RCC 7860 (cell line): Measurements from ENCODE around the gene ABHD12.
A peak's percentile ranks its signal among the peaks of the same experiment; 100 is the strongest.
"Not testable (repeated sequence)": the region's sequence is repeated elsewhere in the genome, so short reads cannot be mapped to it uniquely, and the experiment has no call there.

Experiments used
- DNase-seq: peaks from one replicate; pipeline ENCODE4 v3.0.0-alpha.2; 2015; ENCODE audit warnings: low spot score
- FAIRE-seq: peaks from 2 replicates; lab custom pipeline; 2012; peaks lifted over from hg19 to GRCh38; lab: Jason Lieb, UNC

Gene ABHD12

DNA sequence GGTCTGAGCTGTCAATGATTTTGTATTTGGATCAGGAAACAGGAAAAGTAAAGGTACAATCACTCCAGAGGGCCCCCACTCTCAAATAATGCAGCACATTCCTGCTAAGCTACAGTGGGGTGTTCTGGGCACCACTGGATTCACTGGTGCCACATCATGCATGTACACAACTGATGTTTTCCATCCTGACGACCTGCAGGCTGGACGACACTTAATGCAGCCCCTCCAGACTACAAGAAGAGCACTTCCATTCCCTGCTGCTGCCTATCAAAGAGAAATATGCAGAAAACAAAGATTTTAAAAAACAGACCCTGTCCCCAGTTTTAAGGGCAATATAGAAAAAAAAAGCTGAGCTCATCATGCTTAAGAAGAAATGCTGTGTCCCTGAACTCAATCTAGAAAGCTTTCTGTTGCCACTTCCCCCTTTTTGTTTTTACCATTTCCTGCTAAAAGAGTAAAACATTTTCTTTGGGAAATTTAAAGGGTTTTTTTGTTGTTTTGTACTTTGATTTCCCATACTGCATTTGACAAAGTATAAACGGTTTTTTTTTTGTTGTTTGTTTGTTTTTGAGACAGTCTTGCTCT, 35.5 kb downstream of the ABHD12 start:
- no peak for FAIRE-seq
- DNase-seq, result no peak

DNA sequence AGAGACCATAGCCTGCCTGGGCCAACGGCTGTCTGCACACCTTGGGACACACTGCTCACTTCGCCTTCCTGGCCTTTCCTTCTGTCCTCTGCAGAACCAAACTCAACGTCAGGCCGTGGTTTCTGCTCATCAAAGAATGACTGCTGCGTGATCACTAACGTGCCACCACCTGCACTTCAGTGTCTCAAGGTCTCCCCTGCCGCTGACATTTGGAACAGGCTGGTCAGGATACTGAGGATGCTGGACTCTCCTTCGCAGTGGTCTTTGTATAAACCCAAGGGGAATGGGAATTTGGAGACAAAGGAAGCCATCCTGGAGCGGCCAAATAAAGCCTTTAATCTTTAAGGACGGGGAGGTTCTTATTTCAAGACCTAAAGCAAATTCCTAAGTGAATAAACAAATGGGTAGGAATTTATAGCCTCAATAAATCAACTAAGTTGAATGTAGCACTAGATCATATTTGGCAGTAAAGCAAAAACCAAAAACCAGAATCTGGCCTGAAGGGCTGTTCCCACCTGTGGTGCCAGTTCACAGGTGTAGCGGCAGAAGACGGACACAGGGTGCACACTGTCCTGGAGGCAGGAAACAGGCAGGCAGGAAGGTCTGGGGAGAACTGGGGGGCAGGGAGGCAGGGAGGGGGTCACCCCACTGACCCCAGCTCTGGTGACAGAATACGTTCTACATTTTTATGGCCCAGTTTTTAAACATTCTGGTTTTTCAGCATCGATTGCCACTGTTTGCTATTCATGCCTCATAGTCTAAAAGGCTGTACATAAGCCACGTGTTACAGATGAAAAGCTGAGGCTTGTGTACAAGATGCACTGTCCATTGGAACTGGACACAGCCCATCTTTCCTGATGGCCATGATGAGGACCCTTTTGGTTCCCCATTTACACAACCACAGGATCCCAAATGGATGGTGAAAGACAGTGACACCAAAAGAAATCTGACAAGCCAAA, 36.6 kb downstream of the ABHD12 start:
- DNase-seq (no peak), FAIRE-seq (no peak)

DNA sequence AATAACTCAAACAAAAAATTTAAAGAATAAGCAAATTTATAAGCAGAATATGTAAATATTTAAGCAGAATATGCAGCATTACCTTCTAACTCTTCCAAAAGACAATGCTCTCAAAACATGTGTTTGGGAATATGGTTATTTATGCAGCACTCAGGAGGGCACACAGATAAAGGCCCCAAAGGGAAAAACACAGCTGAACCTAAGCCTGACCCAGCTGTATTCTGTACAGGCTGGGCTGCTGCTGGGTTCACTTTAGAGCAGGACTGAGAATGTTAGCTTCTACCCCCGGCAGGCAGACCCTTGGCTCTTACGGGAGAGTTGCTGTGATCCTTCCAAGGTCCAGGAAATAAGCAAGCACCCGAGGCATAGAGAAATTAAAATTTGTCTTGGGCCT, 37.3 kb downstream of the ABHD12 start:
- FAIRE-seq, result no peak

DNA sequence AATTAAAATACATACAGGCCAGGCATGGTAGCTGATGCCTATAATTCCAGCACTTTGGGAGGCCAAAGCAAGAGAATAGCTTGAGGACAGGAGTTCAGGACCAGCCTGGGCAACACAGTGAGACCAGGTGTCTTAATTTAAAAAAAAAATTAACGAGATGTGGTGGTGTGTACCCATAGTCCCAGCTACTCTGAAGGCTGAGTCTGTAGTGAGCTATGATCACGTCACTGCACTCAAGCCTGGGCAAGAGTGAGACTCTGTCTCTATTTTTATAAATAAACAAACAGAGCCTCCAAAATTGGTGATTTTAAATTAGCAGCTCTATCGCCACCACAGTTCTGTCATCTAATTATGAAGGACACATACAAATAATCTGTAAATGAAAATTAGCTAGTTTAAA, 37.9 kb downstream of the ABHD12 start:
- no peak for DNase-seq
- no peak for FAIRE-seq

More for the DNA sequence above, 37.3 kb downstream of the ABHD12 start:
- DNase-seq, result no peak

DNA sequence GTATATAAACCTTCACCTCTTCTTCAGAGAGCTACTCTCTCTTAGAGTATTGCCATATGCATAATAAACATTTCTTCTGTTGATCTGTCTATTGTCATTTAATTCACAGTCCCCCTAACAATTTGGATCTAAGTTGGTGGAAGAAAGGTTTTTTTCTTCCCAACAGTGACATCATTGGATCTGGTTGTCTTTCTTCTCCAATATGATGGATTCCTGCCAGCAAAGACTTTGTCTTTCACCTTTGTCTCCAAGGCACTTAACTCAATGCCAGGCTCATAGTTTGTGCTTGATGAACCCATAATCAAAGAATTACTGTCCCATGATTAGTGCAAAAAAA, 39.6 kb downstream of the ABHD12 start:
- DNase-seq (no peak), FAIRE-seq (no peak)

DNA sequence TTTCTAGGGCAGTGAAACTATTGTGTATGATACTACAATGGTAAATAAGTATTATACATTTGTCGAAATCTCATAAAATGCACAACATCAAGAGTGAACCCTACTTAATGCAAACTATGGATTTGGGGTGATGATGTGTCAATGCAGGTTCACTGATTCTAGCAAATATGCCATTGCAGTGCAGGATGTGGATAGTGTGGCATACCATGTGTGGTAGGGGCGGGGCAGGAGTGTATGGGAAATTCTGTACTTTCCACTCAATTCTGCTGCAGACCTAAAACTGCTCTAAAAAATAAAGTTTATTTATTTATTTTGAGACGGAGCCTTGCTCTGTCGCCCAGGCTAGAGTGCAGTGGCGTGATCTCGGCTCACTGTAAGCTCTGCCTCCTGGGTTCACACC, 44.3 kb downstream of the ABHD12 start:
- no peak for FAIRE-seq
- no peak for DNase-seq

DNA sequence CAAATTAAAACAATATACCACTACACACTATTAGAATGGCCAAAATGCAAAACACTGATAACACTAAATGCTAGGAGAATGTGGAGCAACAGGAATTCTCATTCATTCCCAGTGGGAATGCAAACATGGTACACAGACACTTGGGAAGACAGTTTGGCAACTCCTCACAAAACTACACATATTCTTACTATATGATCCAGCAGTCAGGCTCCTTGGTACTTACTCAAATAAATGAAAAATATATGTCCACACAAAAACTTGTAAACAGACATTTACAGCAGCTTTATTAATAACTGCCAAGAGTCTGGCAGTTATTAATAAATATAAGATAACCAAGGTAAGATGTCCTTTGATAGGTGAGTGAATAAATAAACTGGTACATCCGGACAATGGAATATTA, 44.9 kb downstream of the ABHD12 start:
- FAIRE-seq (no peak), DNase-seq (no peak)

DNA sequence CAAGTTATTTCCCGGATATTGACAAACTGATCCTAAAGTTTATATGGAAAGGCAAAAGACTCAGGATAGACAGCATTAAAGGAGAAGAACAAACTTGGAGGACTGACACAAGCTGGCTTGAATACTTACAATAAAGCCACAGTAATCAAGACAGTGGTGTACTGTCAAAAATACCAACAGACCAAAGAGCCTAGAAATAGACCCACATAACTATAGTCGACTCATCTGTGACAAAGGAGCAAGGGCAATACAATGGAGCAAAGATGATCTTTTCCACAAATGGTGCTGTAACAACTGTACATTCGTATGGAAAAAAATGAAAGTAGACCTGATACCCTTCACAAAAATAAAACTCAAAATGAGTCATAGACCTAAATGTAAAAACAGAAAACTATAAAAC, 46.0 kb downstream of the ABHD12 start:
- DNase-seq (no peak), FAIRE-seq (no peak)

DNA sequence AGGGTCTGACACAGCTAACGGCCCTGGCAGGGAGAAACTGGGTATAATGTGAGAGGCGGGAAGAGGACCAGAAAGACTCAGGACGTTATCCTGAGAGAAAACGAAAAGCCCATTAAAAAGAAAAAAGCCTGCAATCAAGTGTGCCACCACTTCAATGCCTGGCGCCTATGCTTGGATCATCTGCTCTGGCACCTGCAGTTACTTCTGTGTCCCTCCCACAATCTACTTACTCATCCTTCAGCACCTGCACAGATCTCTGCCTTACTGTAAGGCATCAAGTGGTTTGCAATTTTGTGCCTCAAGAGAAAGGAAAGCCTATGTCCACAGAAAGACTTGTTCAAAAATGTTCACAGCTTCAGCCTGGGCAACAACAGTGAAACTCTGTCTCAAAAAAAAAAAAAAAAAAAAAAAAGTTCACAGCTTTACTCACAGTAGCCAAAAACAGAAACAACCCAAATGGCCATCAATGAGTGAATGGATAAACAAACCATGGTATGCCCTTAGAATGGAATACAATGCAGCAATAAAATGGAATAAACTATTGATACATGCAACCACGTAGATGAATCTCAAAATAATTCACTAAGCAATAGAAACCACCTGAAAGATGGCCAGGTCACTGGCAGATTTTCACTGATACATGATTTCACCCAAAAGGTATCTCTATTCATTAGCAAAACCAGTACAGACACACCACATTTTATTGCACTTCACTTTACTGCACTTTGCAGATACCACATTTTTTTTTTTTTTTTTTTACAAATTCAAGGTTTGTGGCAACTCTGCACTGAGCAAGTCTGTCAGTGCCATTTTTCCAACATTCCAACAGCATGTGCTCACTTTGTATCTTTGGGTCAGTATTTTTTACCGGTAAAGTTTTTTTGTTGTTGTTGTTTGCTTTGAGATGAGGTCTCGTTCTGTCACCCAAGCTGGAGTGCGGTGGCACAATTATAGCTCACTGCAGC, 48.6 kb downstream of the ABHD12 start:
- FAIRE-seq (no peak), DNase-seq (peak; percentile 7)

DNA sequence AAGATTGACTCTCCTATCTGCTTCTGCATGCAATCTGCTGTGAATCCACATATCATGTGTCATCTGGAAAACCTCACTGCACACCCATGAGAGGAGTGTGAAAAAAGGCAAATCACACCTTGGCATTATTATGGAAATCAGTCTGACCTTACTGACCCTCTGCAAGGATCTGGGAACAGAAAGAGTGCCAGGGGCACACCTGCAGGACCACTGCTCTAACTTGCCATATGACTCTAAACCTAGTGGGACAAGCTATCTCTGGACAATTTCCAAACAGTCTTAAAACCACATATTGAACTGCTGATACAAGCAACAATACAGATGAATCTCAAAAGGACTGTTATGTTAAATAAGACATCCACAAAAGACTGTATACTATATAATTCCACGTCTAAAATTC, 50.3 kb downstream of the ABHD12 start:
- DNase-seq, result no peak
- FAIRE-seq, result no peak

DNA sequence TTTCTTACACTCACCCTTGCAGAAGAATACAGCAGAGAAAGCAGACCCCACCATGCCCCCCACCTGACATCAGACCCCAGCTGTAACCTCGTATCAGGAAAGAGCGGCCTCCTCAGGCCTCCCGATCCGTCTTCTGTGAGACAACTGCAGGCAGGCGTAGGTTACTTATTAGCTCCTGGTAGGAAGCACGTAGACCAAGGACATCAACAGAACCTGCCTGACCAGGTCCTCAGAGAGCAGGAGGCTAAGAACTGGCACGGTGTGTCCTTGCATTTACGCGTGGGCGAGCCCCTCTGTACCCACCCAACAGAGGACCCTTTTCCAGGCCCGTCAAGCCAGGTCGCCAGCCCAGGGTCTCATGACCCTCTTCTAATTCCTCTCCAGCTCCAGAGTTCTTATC, 51.0 kb downstream of the ABHD12 start:
- no peak for DNase-seq
- no peak for FAIRE-seq

DNA sequence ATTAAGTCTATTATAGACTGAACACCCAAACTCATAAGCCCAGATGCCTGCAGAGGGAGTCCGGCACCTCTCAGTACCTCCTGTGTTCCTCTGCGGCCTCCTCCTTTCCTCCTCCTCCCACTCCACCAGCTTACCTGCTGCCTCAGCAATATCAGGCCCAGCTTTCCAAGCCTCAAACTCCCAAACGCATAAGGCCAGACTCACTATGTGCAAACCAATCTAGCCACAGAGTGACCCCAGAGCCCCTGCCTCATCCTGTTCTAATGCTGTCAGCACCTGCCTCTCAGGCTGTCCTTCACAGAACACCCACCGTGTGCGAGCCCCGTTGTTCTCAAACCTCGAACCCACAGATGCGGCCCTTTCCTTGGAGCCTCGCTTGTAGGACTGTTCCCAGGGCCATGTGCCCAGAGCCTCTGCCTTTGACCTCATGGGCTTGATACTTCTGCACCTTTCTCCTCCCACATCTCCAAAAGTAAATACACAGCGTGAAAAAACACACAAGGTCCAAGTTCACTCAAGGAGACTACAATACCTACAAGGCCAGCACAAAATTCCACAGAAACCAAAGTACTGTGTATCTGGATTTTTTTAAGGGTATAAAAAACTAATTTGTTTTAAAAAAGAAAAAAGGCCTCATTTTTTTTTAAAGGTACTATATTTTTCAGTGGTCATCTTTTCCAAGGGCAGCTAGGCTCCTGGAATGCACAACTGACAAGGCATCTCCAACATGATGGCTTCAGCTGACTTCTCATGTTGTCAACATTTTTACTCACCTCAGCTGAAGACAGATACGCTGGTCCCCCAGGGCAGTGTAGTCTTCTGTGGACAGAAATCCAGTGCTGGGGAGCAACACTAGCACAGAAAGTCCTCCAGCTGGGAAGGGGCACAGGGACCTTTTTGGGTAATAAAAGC, 52.3 kb downstream of the ABHD12 start:
- DNase-seq (no peak), FAIRE-seq (no peak)

DNA sequence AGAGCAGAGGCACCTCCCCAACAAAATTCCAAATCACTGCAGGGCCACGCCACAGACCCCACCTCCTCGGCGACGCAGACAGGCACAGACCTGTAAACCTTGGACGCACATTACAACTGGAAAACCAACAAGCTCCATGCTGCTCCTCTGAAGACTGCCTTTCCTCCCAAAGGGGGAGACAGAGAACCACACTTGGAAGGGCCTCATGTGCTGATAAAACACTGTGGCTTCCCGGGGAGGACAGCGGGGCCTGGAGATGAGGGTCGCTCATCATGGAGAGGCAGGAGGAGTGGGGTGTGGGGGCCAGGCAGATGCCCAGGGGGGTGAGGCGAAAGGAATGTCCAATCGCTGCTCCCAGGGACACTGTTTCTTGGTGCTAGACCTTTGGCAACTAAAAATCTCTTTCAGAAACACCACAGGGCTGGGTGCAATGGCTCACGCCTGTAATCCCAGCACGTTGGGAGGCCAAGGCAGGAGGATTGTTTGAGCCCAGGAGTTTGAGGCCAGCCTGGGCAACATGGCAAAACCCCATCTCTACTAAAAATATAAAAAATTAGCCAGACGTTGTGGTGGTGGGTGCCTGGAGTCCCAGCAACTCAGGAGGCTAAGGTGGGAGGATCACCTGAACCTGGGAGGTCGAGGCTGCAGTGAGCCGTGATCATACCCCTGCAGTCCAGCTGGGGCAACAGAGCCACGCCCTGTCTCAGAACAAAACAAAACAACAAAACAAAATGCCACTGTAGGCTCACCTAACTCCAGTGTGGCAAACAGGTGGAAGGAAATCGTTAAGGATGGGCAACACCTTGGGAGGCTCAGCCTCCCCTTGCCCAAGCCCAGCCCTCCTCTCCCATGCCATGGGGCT, 53.8 kb downstream of the ABHD12 start:
- no peak for DNase-seq

DNA sequence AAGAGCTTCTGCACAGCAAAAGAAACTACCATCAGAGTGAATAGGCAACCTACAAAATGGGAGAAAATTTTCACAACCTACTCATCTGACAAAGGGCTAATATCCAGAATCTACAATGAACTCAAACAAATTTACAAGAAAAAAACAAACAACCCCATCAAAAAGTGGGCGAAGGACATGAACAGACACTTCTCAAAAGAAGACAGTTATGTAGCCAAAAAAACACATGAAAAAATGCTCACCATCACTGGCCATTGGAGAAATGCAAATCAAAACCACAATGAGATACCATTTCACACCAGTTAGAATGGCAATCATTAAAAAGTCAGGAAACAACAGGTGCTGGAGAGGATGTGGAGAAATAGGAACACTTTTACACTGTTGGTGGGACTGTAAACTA, 55.7 kb downstream of the ABHD12 start:
- not testable (repeated sequence) for DNase-seq, FAIRE-seq

More for the DNA sequence above, 53.8 kb downstream of the ABHD12 start:
- no peak for FAIRE-seq

DNA sequence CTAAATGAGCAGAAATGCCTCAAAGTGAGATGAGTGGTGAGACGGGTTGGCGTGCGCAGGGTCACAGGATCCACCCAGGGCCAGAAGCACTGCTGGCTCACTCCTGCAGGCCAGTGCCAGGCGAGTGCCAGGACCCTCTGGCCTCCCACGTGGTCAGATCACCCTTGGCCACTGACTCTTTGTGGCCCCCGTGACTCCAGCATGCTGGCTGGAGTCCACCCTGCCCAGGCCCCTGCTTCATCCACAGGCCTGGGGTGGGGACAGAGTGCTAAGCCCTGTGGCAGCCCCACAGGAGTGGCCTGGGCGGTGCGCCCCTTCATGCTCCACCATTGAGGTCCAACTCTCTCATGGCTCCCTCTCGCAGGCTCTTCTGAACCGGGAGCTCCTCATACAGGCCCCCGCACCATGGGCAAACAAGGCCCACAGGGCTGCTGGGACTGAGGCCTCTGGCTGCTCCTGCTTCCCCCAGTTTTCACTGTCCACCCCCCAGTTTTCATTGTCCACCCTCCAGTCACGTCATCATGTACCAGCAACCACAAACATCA, 61.6 kb downstream of the ABHD12 start:
- no peak for DNase-seq
- FAIRE-seq, result no peak

DNA sequence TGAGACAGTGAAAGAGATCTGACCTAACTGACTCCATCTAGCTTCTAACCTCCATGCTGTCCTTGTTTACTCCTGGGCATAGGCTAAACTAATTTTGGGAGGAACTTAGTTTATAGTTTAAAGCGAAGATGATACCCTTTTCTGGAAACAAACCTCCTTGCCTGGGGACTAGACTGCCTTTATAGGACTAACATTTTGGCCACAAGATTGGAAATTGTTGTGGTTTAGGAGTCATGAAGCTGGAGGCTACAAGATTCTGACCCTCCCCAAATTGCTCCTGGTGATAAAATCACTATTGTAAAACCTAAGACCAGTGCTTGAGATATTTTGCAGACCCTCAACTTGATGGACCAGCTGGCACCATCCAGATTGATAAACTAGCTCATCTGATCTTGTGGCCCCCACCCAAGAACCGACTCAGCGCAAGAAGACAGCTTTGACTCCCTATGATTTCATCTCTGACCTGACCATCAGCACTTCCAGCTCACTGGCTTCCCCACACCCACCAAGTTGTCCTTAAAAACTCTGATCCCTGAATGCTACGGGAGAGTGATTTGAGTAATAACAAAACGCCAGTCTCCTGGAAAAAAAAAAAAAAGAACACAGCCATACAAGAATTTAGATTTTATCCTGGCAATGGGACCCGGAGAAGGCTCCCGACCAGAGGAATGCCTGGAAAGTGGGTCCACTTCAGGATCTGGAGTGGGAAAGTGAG, 63.0 kb downstream of the ABHD12 start:
- FAIRE-seq, result peak; percentile 53
- DNase-seq, result no peak

DNA sequence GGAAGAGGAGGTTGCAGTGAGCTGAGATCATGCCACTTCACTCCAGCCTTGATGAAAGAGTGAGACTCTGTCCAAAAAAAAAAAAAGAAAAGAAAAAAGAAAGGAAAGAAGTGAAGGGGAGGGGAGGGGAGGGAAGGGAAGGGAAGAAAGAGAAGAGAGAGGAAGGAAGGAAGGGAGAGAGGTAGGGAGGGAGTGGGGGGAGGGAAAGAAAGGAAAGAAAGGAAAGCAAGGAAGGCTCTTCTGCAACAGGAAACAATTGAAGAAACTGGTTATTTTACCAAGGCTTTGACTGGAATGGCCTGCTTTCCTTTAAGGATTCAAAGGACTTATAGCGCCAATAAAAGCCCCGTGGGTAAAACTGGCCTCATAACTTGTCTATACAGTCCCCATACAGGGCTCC, 64.6 kb downstream of the ABHD12 start:
- no peak for FAIRE-seq
- no peak for DNase-seq

DNA sequence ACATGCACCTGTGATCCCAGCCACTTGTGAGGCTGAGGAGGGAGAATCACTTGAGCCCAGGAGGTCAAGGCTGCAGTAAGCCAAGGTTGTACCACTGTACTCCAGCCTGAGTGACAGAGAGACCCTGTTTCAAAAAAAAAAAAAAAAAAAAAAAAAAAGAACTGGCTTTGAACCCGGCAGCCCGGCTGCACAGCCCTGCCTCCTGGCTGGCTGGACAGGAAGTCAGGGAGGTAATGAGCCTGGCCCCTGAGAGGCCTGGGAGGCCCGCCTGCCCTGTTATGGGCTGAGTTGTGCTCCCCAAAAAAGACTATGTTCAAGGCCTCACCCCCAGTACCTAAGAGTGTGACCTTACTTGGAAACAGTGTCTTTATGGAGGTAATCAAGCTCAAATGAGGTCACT, 65.6 kb downstream of the ABHD12 start:
- DNase-seq (no peak), FAIRE-seq (no peak)
